Measurements from ENCODE around the gene BMAL1.
A peak's percentile ranks its signal among the peaks of the same experiment; 100 is the strongest.

The BMAL1 gene

DNA sequence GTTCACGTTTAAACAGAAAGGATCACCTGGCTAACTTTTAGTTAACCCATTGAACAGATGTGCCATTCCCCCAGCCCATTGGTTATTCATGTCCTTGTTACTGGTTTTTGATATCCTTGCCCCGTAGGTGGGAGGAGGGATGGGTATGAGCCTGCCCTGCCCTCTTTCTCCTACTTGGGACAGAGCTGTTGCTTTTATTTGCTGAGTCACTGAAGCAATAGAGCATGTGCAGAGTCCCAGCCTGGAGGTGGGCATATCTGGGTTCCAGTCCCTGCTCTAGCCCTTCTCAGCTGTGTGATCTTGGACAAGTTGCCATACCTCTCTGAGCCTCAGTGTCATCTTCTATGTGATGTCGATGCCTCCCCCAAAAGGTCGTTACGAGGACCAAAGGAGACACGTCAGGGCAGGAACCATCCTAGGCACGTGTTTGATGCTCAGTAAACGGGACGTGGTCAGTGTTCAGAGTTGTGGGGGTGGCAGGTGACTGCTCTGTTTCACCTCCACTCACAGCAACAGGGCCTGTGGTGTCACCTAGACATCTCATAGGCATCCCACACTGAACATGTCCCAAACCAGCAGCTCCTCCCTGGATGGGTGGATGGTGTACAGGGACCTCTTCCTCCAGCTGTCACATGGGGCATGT lies 61.0 kb downstream of the BMAL1 start:
- no peaks in the 10 kb centered on the region for H3K27me3 ChIP-seq (ENCODE audit: control insufficient read depth, insufficient read depth, low read length)
- H3K27ac ChIP-seq, result peak overlapping the region; percentile 52
- H3K9ac ChIP-seq, result no peak overlapping the region
- H3K4me1 ChIP-seq, result peaks cover 3% of the 10 kb centered on the region
- TF ChIP-seq, protein P1, sequence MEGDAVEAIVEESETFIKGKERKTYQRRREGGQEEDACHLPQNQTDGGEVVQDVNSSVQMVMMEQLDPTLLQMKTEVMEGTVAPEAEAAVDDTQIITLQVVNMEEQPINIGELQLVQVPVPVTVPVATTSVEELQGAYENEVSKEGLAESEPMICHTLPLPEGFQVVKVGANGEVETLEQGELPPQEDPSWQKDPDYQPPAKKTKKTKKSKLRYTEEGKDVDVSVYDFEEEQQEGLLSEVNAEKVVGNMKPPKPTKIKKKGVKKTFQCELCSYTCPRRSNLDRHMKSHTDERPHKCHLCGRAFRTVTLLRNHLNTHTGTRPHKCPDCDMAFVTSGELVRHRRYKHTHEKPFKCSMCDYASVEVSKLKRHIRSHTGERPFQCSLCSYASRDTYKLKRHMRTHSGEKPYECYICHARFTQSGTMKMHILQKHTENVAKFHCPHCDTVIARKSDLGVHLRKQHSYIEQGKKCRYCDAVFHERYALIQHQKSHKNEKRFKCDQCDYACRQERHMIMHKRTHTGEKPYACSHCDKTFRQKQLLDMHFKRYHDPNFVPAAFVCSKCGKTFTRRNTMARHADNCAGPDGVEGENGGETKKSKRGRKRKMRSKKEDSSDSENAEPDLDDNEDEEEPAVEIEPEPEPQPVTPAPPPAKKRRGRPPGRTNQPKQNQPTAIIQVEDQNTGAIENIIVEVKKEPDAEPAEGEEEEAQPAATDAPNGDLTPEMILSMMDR (IDR thresholded peaks at IDR 0.05), result no peak
- H3K36me3 ChIP-seq (ENCODE audit: control insufficient read depth, insufficient read depth, low read length), result no peaks in the 10 kb centered on the region
- H3K79me2 ChIP-seq, result no peaks in the 10 kb centered on the region
- no peaks in the 10 kb centered on the region for H3K9me3 ChIP-seq (ENCODE audit: control insufficient read depth, low read length)
- H3K4me3 ChIP-seq (ENCODE audit: low read depth, low read length), result peak overlapping the region; percentile 48
- peak overlapping the region; percentile 68 for H3K4me2 ChIP-seq (ENCODE audit: low read length)
- peak overlapping the region; percentile 19 for H2AFZ ChIP-seq

DNA sequence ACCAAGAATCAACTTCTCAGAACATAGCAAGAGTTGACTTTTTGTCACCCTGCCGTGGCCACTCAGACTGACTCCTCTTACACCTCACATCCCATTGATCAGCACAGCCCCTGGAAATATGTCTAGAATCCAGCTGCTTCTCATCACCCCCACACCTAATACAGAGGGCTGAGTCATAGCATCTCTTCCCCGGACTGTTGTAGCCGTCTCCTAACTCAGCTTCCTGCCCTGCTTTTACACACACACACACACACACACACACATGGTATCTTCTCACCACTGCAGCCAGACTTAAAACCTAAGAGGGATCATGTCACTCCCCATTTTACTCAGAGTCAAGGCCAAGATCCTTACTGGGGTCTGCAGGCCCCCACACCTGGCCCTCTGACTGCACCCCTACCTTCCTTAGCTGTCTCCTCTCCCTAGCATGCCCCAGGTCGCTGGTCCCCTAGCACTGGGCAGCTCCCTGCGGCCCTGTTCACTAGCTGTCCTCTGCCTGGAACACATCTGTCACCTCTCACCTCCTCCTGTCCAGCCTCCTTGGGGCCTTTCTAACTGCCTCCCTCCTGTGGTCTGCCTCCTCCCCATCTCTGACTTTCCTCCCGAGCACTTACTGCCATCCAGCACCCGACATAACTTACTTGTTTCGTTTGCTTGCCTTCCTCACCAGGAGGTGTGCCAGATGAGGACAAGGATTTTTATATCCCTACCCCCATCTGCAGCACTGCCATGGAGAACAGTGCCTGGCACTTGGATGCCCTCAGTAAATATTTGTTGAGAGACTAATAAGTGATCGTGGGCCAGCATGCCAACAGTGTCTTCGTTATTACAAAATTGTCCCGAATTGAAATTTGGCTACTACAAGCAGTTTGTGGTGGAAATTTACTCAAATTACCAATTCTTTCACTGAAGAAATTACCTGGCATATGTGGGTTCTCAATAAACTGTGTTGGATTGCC lies 61.9 kb downstream of the BMAL1 start:
- Histone ChIP-seq H3K79me2 (peaks cover 6% of the 10 kb centered on the region), H3K4me2 (ENCODE audit: low read length) (no peak overlapping the region), H3K9me3 (ENCODE audit: control insufficient read depth, low read length) (no peaks in the 10 kb centered on the region), H3K4me1 (peaks cover 3% of the 10 kb centered on the region), H2AFZ (peak overlapping the region; percentile 50), H3K9ac (no peak overlapping the region), H3K36me3 (ENCODE audit: control insufficient read depth, insufficient read depth, low read length) (no peaks in the 10 kb centered on the region), H3K4me3 (ENCODE audit: low read depth, low read length) (no peak overlapping the region), H3K27ac (no peak overlapping the region), H3K27me3 (ENCODE audit: control insufficient read depth, insufficient read depth, low read length) (no peaks in the 10 kb centered on the region)
- TF ChIP-seq, protein P1 (IDR thresholded peaks at IDR 0.05), result no peak

DNA sequence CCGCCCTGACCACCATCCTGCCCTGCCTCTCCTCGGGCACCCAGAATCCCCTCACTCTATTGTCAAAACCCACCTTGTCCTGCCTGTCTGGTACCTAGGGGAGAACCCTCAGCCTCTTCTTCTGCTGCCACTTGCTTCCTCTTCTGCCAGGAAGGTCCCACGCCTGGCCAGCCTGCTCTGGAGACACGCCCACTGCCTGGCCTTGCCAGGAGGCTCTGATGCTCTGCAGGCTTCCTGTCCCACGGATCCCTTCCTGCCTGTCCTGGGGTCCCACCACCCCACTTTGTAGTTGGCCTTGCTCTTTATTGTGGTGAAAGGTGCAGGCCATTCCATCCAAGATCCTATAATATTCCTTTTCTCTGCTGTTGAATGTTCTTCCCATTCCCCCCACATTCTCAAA lies 63.4 kb downstream of the BMAL1 start:
- Histone ChIP-seq H3K4me1 (peaks cover 3% of the 10 kb centered on the region), H3K27ac (no peak overlapping the region), H2AFZ (no peak overlapping the region), H3K36me3 (ENCODE audit: control insufficient read depth, insufficient read depth, low read length) (no peaks in the 10 kb centered on the region), H3K9ac (no peak overlapping the region), H3K79me2 (peaks cover 9% of the 10 kb centered on the region), H3K4me2 (ENCODE audit: low read length) (no peak overlapping the region), H3K27me3 (ENCODE audit: control insufficient read depth, insufficient read depth, low read length) (no peaks in the 10 kb centered on the region), H3K4me3 (ENCODE audit: low read depth, low read length) (no peak overlapping the region), H3K9me3 (ENCODE audit: control insufficient read depth, low read length) (no peaks in the 10 kb centered on the region)
- TF ChIP-seq, protein P1 (IDR thresholded peaks at IDR 0.05), result no peak

DNA sequence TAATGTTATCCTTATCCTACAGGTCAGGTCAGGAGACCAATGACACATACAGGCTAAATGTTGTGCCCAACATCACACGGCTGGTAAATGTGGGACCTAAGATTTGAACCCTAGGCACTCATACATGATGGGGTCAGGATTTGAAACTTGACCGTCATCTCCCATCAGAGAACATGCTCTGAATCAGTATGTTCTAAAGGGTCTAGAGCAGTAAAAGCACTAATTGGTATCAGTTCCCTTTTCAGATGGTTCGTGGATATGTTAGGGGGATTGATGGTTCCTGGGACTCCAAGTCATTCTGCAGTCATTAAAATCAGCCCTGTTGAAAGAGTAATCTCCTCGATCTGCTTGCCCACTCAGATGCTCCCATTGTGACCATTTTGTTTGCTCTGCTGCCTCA lies 65.5 kb downstream of the BMAL1 start:
- H3K9ac ChIP-seq, result no peak overlapping the region
- no peak overlapping the region for H3K4me3 ChIP-seq (ENCODE audit: low read depth, low read length)
- H3K9me3 ChIP-seq (ENCODE audit: control insufficient read depth, low read length), result no peaks in the 10 kb centered on the region
- H3K27ac ChIP-seq, result no peak overlapping the region
- H2AFZ ChIP-seq, result no peak overlapping the region
- no peaks in the 10 kb centered on the region for H3K36me3 ChIP-seq (ENCODE audit: control insufficient read depth, insufficient read depth, low read length)
- H3K4me1 ChIP-seq, result peaks cover 3% of the 10 kb centered on the region
- TF ChIP-seq, protein P1 (IDR thresholded peaks at IDR 0.05), result no peak
- no peaks in the 10 kb centered on the region for H3K27me3 ChIP-seq (ENCODE audit: control insufficient read depth, insufficient read depth, low read length)
- H3K79me2 ChIP-seq, result peaks cover 12% of the 10 kb centered on the region
- no peak overlapping the region for H3K4me2 ChIP-seq (ENCODE audit: low read length)
